ENCODE measurements around the gene FCHSD2.
A peak's percentile ranks its signal among the peaks of the same experiment; 100 is the strongest.

FCHSD2 gene

DNA sequence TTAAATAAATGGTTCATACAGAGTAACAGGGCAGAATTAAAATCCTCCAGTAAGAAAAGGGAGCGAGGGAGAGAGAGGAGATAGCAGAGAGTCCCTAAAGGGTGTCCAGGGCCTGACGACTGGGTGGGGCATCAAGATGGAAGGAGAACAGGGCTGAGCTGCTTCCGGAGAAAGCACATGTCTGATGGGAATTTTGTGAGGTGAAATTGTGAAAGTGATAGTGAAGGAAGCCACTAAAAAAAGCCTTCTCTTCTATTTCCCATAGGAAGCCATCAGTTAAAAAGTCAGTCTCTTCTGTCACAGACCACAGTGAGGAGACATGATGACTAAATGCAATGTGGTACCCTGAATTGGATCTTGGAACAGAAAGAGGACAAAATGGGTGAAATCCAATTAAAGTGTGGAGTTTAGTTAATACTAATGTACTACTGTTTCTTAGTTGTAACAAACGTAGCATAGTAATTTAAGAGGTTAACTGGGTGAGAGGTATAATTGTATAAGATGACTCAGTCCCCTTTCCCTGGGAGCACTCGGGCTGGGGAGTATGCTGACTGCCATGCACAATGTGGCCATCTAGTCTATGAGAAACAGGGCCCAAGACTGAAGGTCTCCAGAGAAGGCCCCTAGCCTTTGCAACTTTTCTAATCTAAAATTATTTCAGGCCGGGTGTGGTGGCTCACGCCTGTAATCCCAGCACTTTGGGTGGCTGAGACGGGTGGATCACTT, 29.5 kb upstream of the FCHSD2 start:
- no peak for DNase-seq

DNA sequence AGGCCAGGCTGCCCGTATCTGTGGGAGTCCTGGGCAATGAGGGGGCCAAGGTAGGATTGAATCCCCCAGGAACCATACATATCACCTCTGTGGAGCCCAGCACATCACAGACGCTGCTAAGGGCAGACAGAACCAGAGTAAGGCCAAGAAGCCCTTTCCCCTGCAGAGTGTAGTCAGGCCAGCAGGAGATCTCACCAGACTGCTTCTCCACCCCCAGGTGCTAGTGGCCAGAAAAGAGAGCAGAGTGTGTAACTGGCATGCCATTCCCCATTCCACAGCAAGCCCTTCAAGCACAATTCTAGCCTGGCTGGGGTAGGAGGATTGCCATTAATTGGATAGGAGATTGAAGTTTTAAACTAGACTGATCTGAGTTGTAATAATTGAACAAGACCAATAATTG, 28.0 kb upstream of the FCHSD2 start:
- no peak for DNase-seq

DNA sequence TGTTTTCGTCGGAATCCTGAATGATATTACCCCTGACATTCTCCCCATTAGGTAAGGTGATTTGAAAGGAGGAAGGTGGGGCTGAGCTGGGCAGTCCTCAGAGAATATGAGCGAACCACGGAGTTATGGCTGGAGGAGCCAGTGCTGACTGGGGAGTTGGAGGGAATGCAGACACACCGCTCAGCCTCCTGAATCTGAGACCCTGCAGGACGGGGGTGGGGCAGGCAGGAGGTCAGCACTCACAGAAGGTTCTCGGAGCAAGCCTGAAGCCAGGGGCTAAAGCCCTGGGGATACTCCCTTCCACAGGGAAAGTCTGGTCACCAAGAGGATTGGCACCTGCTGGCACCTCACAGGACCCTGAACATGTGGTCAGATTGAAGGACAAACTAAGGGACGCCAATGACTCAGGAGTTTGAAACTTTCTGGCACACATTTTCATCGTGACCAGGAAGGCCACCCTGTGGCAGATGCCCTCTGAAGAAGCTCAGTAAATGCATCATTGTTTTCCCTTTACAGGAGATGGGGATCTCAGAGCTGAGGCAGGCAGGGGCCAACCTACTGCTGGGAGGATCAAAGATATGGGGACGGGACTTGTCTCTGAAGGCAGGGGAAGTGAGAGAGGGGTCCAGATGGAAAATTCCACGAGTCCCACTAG, 26.9 kb upstream of the FCHSD2 start:
- DNase-seq, result no peak

DNA sequence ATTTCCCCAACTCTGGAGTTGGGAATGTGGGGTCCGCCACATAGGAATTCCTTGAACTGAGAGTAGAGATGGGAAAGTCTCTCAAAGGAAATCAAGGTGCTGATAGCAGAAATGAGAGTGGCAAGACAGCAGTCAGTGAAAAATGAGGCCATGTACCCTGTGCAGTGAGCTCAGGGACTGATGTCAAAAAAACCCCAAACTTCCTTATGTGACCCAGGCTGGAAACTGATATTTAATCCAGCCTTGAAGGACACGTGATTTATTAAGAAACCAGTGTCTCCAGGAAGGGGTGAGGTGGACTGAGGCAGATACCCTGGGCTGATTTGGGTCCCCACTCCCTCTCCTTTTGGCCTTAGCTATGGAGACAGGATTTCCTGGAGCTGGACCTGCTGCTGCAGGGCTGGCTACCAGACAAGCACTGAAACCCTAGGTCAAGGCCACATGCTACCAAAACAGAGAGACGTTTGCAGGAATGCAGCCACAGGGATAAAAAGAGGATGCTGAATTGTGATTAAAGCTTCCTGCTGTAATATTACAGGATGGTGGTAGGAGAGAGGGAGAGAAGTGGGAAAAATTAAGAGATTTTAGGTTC, 25.3 kb upstream of the FCHSD2 start:
- no peak for DNase-seq

DNA sequence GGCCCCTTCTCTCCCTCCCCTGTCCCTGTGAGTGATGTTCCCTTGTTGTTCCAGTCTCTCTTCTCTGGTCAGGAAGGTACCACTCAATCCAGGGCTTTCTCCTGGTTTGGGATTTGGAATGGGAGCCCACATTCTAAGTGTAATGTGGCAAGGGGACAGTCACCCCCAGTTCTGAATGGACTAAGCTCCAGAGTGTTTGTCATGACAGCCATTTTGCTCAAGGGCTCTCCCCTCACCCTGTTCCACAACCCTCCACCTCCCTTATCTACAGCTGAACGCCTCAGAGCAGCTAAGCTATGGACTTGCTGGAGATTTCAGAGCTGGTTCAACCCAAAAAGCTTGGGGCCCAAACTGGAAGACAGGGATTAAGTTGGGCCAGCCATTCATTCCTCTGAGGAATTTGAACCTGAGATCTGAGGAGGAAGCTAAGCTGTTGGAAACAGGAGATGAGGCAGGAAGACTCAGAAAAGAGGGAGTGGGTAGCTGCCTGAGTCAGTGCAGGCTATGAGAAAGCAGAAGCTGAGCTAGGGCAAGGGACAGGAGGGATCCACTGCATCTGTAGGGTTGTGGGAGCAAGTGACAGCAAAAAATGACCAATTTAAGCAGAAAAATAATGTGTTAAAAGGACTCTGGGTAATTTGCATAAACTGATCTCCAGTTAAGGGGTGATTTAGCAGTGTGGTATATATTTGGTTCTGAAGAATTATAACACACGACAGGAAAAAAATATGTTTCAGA, 22.9 kb upstream of the FCHSD2 start:
- DNase-seq, result no peak

DNA sequence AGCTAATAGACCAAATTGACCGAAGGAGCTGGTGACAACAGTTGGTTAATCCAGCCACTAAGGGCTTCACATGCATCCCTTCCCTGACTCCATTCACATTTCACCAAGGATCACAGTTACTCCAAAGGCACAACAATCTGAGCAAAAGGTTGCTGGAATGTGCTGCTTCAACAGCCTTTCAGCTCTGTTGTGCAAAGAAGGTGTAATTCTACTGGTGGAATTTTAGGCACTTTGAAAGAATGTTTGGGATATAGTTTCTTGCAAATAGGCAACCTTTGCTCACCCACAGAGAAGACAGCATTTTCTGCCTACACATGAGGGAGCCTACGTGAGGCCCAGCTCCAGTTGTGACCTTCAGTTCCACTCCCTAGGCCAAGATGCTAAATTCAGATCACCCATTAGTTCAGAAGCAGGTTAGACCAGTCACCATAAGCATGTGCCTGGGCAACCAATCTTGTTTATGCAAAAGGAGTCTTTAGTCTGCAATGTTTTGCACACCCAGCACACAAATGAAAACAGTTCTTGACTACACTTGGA, 21.6 kb upstream of the FCHSD2 start:
- no peak for DNase-seq

DNA sequence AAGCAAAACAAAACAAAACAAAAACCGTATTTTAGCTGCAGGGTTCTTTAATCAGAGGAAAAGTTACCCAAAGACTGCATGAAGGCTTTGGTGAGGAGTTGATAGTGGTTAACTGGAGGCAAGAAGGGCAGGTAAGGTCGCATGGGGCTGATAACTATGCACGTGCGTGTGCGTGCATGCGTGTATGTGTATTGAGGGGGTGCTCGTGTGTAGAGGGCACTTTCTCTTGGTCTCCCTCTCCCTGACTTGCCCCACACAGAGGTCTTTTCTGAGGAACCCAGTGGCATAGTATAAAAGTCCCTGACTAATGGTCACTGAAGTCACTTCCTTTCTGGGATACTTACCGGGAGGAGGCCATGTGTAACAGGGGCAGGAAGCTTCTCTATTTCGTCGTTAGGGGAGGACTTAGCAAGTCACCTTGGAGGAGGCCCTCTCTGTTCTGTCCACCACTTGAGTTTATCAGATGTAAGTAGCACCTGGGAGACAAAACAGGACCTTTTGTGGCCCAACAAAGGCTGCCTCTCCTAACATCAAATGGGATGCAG, 20.1 kb upstream of the FCHSD2 start:
- no peak for DNase-seq

DNA sequence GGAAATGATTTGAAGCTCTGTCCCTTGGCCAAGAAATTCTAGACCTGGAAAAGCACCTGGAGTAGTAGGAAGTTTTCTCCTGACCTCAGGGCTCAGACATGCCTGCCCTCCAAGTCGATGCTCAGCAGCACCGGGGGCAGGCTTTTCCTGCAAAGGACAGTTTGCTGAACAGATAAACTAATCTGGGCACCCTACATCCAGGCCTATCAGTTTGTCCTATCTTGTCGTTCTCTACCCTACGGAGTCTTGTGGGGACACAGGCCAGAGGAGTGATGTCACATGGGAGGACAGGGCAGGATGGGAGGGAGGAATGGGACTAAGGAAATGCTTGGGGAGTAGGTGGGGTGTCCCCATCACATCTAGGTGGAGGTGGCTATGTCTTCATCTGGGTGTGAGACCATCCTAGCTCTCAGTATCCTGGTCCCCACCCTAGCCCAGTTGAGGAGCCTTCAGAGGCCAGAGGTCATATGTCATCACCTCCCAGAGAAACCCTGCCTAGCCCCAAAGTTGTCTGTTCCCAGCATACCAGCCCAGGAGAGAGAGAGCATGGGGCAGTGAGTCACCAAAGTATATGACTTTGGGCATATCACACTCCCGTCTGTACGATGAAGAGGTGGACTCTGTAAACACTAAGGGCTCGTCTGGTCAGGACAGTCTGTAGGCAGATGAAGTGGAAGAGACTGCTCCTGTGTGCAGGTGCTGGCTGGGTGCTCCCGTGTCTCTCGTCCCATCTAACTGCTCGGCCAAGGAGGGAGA, 18.1 kb upstream of the FCHSD2 start:
- no peak for DNase-seq

DNA sequence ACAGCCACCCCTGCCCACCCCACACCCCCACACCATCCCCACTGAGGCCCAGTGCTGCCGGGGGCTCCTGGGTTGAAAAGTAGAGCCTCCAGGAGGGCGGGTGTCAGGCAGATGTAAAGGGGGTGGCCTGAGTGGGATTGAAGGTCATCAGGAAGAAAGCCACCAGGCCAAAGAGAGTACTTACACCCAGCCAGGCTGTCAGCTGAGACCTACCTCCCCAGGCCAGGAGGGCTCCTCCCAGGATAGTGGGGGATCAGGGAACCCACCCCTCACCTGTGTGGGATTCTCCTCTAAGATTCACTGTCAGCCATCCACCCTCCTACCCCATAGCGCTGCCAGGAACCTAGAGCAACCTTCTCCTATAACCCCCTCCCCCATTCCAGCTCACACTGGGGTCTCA, 17.2 kb upstream of the FCHSD2 start:
- no peak for DNase-seq

DNA sequence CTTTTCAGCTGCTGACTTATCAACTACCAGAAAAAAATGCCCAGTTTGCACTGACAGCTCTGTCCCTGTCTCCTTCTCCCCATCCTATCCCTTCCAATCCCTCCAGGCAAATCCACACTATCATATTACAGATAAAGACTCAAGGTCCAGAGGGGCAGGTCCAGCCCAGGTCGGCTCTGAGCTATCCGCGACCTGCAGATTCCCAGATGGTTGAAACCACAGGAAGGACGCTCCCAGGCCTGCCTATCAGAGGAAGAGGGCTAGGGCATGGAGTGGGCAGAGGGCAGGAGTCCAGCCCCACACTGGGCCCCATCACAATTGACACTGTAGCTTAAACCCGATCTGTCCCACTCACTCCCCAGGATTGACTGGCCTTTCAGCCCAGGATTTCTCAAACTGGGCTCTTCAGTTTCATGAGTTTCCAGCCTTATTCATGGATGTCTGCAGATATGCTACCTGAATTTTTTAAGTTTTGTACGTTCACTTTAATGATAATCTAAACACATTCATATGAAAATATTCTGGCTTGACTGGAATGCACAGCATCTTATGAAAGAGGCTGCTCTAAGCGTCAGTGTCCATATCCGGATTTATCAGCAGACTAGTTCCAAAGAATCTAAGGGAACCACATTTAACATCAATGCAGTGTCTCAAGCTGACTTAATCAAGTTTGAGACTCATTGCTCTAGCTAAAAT, 16.4 kb upstream of the FCHSD2 start:
- no peak for DNase-seq

DNA sequence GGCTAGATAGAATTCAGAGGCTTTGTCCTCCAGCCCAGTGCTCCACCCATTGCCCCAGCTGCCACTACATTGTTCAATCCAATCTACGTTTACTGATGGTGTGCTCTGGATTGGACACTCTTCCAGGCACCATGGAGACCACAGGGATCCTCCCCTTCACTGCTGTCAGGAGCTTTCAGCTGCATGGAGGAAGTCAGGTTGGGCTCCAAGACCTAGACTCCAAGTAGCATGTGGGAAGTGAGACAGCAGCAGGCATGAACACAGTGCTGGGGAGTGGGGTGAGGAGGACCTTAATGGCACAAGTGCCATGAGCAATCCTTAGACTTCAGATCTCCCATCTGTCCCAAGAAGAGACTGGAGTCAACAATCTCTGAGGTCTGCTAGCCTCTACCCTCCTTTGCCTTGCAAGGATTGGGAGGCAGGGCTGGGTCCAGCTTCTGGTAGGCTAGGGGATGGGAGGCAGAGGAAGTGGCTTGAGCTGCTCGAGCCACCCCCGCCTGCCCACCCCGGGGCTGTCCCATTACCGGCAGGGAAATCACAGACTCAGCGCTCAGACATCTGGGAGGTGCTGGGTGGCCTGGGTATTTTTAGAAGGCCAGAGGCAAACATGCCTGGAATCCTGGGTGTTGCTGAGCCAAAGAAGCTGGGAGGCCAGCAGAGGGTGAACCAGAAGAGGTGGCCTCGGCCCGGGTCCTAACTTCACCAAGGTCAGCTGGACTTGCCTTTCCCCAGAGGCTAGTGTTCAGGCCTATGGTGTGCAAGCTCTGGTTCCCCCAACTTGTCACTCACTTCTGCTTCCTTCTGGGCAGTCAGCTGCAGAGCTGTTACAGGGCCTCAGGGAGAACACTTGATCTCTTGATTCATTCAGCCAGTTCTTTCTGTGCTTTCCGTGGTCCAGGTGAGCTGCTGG, 15.2 kb upstream of the FCHSD2 start:
- DNase-seq, result no peak

DNA sequence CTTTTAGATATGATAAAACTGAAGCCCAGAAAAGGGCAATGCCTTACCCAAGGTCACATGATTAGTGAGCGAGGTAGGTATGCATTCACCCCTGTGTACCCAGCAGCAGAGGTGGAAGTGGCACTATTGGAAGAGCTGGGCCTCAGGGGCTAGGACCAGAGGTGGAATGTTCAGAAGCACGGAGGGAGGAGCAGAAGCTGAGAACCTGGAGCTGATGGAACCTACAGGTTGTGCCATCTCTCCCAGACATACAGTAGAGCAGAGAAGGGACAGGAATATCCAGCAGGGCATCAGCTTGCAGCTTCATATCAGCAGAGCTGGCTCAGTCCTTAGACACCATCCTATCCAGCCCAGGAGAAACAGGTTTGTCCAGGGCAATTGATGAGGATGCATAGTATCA, 14.6 kb upstream of the FCHSD2 start:
- DNase-seq, result no peak

DNA sequence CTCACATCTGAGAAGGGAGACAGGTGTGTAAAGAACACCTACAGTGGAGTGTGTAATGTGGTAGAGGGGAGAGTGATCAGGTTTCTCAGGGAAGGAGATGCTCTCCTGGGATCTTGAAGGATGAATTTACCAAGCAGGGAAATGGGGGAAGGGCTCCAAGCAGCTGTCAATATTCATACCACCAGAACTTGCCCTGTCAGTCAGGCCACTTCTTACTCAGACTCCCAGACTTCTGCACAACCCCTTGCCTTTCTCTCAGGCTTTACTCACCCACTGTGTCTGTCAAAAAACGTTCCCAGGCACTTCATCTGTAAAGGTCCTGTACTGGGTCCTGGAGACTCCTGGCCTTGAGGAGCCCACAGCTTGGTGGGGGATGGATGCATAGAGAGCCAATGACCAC, 14.0 kb upstream of the FCHSD2 start:
- no peak for DNase-seq

DNA sequence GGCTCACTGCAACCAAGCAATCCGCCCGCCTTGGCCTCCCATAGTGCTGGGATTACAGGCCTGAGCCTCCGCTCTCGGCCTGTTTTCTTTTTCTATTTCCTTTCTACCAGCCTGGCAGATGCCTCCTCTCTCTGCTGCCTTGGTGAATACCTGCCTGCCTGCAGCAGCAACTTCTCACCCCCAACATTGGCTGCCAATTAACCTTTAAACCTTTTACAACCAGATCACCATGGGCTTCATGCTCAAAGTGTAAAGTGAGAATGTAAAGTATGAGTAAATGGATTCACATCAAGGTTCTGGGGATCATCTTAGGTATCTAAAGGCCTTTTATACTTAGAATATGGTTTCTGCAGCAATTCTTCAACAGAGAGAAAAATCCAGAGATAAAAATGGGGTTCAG, 13.0 kb upstream of the FCHSD2 start:
- no peak for DNase-seq

DNA sequence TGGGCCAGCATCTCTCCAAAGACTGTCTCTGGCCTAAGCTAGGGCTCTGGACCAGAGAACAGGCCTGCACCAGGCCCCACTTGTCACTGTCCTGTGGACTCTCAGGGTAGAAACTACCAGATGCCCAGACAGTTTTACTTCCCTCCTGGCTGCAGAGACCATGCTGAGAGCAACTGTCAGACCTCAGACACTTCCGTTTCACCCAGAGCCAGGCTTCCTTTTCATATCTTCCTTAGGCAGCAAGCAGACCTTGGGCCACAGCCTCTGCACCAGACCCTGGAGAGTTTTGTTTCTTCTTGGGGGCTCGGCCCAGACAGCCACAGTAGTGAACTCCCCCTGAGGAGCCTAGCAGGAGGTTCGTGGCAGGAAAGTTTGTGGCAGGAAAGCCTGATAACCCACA, 12.1 kb upstream of the FCHSD2 start:
- DNase-seq, result no peak

DNA sequence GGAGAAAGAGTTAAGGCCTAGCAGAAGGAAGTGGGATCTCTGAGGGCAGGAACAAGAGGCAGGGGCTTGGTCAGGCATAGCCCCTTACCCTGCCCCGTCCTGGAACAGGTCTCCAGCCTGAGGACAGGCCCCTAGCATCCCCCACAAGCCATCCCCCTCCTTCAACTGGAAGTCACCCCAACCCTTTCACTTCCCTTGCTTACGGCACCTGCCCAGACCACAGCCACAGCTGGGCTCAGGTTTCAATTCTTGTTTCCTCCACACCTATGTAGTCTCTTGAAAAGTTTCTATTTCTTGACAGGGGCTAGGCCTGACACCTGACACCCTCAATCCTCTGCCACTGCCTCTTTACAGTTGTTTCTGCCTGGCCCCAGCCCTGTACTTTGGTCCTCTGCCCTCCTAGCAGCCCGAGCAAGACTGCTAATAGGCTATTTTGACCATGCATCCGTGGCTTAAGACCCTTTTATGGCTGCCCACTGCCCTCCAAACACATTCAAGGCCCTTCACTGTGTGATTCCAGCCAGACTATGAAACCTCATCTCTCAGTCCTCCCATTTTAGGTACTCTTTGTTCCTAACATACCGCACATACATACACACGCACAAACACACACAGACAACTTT, 10.9 kb upstream of the FCHSD2 start:
- peak; percentile 37 for DNase-seq

DNA sequence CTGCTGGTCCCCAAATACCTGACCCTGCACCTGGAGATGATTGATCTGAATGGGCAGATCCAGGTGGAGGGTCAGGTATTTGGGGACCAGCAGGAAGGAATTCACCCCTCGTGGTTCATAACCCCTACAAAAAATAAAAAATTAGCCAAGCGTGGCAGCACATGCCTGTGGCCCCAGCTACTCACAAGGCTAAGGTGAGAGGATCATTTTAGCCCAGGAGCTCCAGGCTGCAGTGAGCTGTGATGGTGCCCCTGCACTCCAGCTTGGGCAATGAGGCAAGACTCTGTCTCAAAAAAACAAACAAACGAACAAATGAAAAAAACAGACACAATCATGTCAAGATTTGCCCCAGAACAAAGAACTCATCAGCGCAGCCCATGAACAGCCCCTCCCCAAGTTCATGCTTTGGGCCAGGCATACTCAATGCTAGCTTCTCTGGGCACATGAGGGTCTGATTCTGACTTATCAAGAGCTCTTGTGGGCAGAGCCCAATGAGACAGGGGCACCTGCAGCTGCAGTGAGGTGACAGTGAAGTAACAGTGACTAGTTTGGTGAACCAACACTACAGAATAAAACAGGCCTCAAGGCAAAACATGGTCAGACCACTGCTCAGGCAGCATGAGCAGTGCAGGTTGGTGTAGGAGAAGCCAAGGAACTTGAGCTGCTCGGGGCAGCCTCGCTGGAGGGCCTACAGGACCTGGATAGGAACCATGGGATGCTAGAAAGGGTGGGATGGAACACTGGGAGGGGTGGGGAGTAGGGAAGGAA, 10.2 kb upstream of the FCHSD2 start:
- DNase-seq, result no peak

DNA sequence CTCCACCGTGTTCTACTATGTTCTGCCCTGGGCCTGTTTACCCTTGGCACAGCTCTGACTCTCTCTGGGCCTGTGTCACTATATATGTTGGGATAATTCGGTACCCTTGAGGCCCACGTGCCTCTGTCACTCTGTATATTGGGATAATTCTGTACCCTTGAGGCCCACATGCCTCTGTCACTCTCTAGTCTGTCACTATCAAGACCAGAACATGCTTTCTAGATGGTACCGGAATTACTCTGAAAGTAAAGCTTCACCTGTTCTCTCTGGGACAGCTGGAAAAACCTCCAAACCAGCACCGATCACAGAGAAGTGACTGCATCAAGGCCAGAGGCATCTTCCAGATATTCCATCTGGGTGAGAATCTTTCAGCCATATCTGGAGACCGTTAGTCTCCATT, 9.3 kb upstream of the FCHSD2 start:
- DNase-seq, result no peak

DNA sequence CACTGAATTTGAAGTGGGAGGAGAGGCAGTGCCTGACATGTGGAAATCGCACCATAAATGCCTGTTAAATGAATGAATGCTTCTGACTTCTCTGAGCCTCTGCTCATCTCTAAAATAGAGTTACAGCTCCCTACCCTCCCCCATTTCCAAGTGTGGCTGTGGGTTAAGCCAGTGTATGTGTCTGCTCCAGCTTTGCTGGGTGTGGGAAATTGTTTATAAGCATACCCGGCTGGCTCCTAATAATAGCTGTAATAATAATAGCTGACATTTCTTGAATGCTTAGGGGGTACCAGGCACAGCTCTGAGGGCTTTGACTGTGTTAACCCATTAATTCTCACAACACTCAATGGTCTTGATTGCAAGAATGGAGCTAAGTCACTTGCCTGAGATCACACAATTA, 7.0 kb upstream of the FCHSD2 start:
- DNase-seq, result no peak
